PC-3 (cell line): ENCODE data around the gene MAEA. TPM values are rescaled to one million over a fixed set of nuclear protein-coding genes. Genes with fewer than 3 reads are reported as not detected.

Experiments
- ATAC-seq: fragments of 200-7000 bp; cut with Tn5 transposase; 2 replicates; pipeline ENCODE4 v1.9.1; 2020; ENCODE audit warnings: mild to moderate bottlenecking, moderate library complexity
- BruUV-seq: library from RNA; stranded (reverse); fragments of 400-500 nt; replicated peaks from 2 replicates; lab custom pipeline; 2021; lab: Mats Ljungman, UMichigan
- CTCF ChIA-PET: fragments of 300-600 bp; sonication (Branson Sonifier 250); formaldehyde crosslinking; loops from one replicate; lab custom pipeline; 2022; ENCODE audit warnings: antibody characterized with exemption; lab: Charles Lee
- POLR2A ChIA-PET: fragments of 300-600 bp; sonication (Branson Sonifier 250); formaldehyde crosslinking; loops from one replicate; lab custom pipeline; 2022; ENCODE audit warnings: antibody characterized with exemption; ENCODE audit not compliant: unreplicated experiment; lab: Charles Lee
- DNase-seq: peaks from one replicate; pipeline ENCODE4 v3.0.0-alpha.2; 2015
- H2AFZ ChIP-seq: fragments of 300-600 bp; sonication (generic); 2 replicates; pipeline ENCODE4 v1.6.0; 2016; ENCODE audit warnings: antibody characterized with exemption, low read length
- H3F3A ChIP-seq: fragments of 300-600 bp; sonication (generic); one replicate; pipeline ENCODE4 v1.6.0; 2017; ENCODE audit warnings: antibody characterized with exemption, low read length, control low read depth, mild to moderate bottlenecking; ENCODE audit not compliant: unreplicated experiment
- H3K27ac ChIP-seq: fragments of 300-600 bp; sonication (generic); 2 replicates; pipeline ENCODE4 v1.5.1; 2016; ENCODE audit warnings: mild to moderate bottlenecking, low read length
- H3K27me3 ChIP-seq: fragments of 300-600 bp; sonication (generic); 2 replicates; pipeline ENCODE4 v1.6.1; 2016; ENCODE audit warnings: low read length, mixed read lengths
- H3K36me3 ChIP-seq: fragments of 300-600 bp; sonication (generic); 2 replicates; pipeline ENCODE4 v1.6.1; 2016; ENCODE audit warnings: low read depth, mixed run types, low read length, mixed read lengths
- H3K4me1 ChIP-seq: fragments of 300-600 bp; sonication (generic); 2 replicates; pipeline ENCODE4 v1.5.1; 2016; ENCODE audit warnings: low read length; ENCODE audit not compliant: insufficient read depth
- H3K4me2 ChIP-seq: fragments of 300-600 bp; sonication (generic); 2 replicates; pipeline ENCODE4 v1.6.0; 2016; ENCODE audit warnings: low read length
- H3K4me3 ChIP-seq: fragments of 300-600 bp; sonication (generic); 2 replicates; pipeline ENCODE4 v1.5.1; 2016; ENCODE audit warnings: mild to moderate bottlenecking, low read length, mixed read lengths
- H3K79me2 ChIP-seq: fragments of 300-600 bp; sonication (generic); 2 replicates; pipeline ENCODE4 v1.6.1; 2017; ENCODE audit warnings: low read length, mixed read lengths
- H3K9ac ChIP-seq: fragments of 300-600 bp; sonication (generic); 2 replicates; pipeline ENCODE4 v1.6.0; 2016; ENCODE audit warnings: mild to moderate bottlenecking, low read length
- H3K9me2 ChIP-seq: fragments of 300-600 bp; sonication (generic); replicated peaks from 2 replicates; pipeline ENCODE4 v1.6.1; 2016; ENCODE audit warnings: mixed run types, low read length, mixed read lengths
- H3K9me3 ChIP-seq: fragments of 300-600 bp; sonication (generic); 2 replicates; pipeline ENCODE4 v1.6.1; 2016; ENCODE audit warnings: low read length, mixed read lengths
- H4K20me1 ChIP-seq: fragments of 300-600 bp; sonication (generic); 2 replicates; pipeline ENCODE4 v1.6.1; 2016; ENCODE audit warnings: low read length, mixed read lengths
- CTCF ChIP-seq: fragments of 300-600 bp; sonication (generic); conservative IDR thresholded peaks from 2 replicates; pipeline ENCODE4 v1.5.1; 2017; ENCODE audit warnings: antibody characterized with exemption, low read depth, mild to moderate bottlenecking, low read length
- EZH2 ChIP-seq: fragments of 300-600 bp; sonication (generic); IDR thresholded peaks from one replicate; pipeline ENCODE4 v1.6.1; 2017; ENCODE audit warnings: antibody characterized with exemption, mild to moderate bottlenecking, low read length; ENCODE audit not compliant: unreplicated experiment
- EZH2phosphoT487 ChIP-seq: fragments of 300-600 bp; sonication (generic); IDR thresholded peaks from 2 replicates; pipeline ENCODE4 v1.6.1; 2018; ENCODE audit warnings: mild to moderate bottlenecking, antibody characterized with exemption, low read length, borderline replicate concordance
- intact Hi-C: fragments of 100-400 bp; cut with micrococcal nuclease; formaldehyde crosslinking; loops from 2 replicates; pipeline ENCODE4 v1.9.0; 2023
- total RNA-seq: library from RNA; depleted of rRNA; stranded (reverse); fragments of >200 nt; gene quantifications from 2 replicates; pipeline ENCODE4 v1.2.3, GENCODE V29; 2014

Gene MAEA
- total RNA-seq, 1 experiment from 2014 or later, result 48.1 TPM

DNA sequence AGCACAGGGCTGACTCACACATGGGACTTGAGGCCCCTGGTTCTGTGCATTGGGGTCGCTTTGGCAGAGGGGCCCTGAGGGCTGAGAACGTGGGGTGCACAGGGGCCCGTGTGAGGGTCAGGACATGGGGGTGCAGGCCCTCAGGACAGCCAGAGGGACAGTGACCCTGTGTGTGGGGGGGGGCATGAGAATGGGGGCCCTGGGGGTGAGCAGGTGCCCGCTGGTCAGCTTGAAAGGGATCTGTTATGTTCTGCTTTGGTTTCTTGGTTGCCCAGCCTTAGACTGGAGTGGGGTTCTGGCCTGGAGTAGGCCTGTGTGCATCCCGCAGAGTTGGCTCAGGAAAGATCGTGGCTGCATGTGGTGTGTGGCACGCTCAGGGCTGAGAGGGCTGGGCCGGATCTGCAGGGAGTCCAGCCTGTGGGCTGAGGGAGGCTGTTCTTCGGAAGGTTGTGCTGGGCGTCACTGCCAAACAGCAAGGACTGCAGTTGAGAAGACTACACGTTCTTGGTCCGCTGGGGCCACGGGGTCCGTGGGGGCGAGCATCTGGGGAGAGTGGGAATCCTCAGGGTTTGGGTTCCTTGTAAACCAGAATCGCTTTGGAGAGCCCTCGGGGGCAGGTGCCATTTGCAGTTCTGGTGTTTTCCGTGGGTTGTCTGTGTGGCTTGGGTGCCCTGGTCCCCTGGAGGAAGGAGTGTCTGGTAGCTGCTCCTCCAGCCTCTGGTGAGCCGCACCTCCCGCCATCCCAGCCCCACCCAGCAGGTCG lies 42.1 kb downstream of the MAEA start:
- BruUV-seq, result no TSS peak
- POLR2A ChIA-PET, result no interaction called here
- no peak for DNase-seq

GRCh38 chr4:1332686-1333085 lies 43.0 kb downstream of the MAEA start:
- H3K9ac ChIP-seq, result no peak overlapping the region

More for the DNA sequence above, 42.1 kb downstream of the MAEA start:
- no peaks in the 10 kb centered on the region for H3K9me3 ChIP-seq
- H3K27ac ChIP-seq, result no peak overlapping the region
- peaks cover 12% of the 10 kb centered on the region for H3K36me3 ChIP-seq
- no peaks in the 10 kb centered on the region for H4K20me1 ChIP-seq
- no peaks in the 10 kb centered on the region for H3F3A ChIP-seq
- intact Hi-C loops, result no loop called here
- no peak overlapping the region for H3K4me2 ChIP-seq
- TF ChIP-seq EZH2 (no peak), EZH2phosphoT487 (no peak), CTCF (no peak)
- no peaks in the 10 kb centered on the region for H3K9me2 ChIP-seq
- no peaks in the 10 kb centered on the region for H3K27me3 ChIP-seq
- no peak for ATAC-seq
- CTCF ChIA-PET, result no interaction called here
- H2AFZ ChIP-seq, result no peak overlapping the region
- peaks cover 11% of the 10 kb centered on the region; the same call in 1 of the 2 replicates for H3K79me2 ChIP-seq
- no peak overlapping the region for H3K4me3 ChIP-seq
- no peaks in the 10 kb centered on the region for H3K4me1 ChIP-seq
- H3K9ac ChIP-seq, result no peak overlapping the region

More at GRCh38 chr4:1332686-1333085, 43.0 kb downstream of the MAEA start:
- no peak for ATAC-seq
- Histone ChIP-seq H3K4me1 (peaks cover 8% of the 10 kb centered on the region), H3K4me3 (no peak overlapping the region), H3K9me3 (no peaks in the 10 kb centered on the region), H3K27me3 (no peaks in the 10 kb centered on the region), H3K4me2 (no peak overlapping the region), H3F3A (no peaks in the 10 kb centered on the region), H3K27ac (no peak overlapping the region), H3K79me2 (peaks cover 11% of the 10 kb centered on the region; the same call in 1 of the 2 replicates), H3K9me2 (no peaks in the 10 kb centered on the region), H2AFZ (no peak overlapping the region), H3K36me3 (peaks cover 16% of the 10 kb centered on the region), H4K20me1 (no peaks in the 10 kb centered on the region)
- BruUV-seq, result no TSS peak
- ChIA-PET CTCF (no interaction called here), POLR2A (no interaction called here)
- no peak for TF ChIP-seq EZH2
- TF ChIP-seq EZH2phosphoT487, result no peak
- no peak for TF ChIP-seq CTCF
- DNase-seq, result no peak
- intact Hi-C loops, result no loop called here
